ENCODE measurements around the gene TNNC2.
"Not testable (repeated sequence)": the region's sequence is repeated elsewhere in the genome, so short reads cannot be mapped to it uniquely, and the experiment has no call there.

TNNC2 gene

GRCh38 chr20:45819466-45819865 lies 7.6 kb downstream of the TNNC2 start:
- DNase-seq, result no peak

- no peak for DNase-seq
Measured at GRCh38 chr20:45818239-45818638, 8.9 kb downstream of the TNNC2 start.

GRCh38 chr20:45817376-45818194 lies 9.5 kb downstream of the TNNC2 start:
- no peak for DNase-seq

GRCh38 chr20:45816951-45817350 lies 10.2 kb downstream of the TNNC2 start:
- no peak for DNase-seq

- DNase-seq, result no peak
Measured at GRCh38 chr20:45814314-45814713, 12.8 kb downstream of the TNNC2 start.

GRCh38 chr20:45813489-45813888 lies 13.6 kb downstream of the TNNC2 start:
- DNase-seq, result no peak

GRCh38 chr20:45813006-45813340 lies 14.1 kb downstream of the TNNC2 start:
- no peak for DNase-seq

GRCh38 chr20:45812157-45813005 lies 14.7 kb downstream of the TNNC2 start, which contains the start of gene UBE2C:
UBE2C (plus strand) TSS chr20:45812644; CDS start chr20:45812696, 52 bp downstream.
- DNase-seq, result peak; percentile 97 to 99 (median 97)

GRCh38 chr20:45810191-45810970 lies 16.7 kb downstream of the TNNC2 start:
- no peak for DNase-seq

- DNase-seq, result no peak
Measured at GRCh38 chr20:45801851-45802250, 25.3 kb downstream of the TNNC2 start.

GRCh38 chr20:45798935-45799642 lies 28.0 kb downstream of the TNNC2 start:
- peak; percentile 67 to 77 (median 73) for DNase-seq

GRCh38 chr20:45797955-45798354 lies 29.2 kb downstream of the TNNC2 start:
- DNase-seq, result not testable (repeated sequence)

- DNase-seq, result not testable (repeated sequence)
Measured at GRCh38 chr20:45797510-45797909, 29.6 kb downstream of the TNNC2 start.

GRCh38 chr20:45796337-45797065 lies 30.6 kb downstream of the TNNC2 start:
- DNase-seq, result no peak

- DNase-seq, result peak; percentile 79 to 82 (median 81)
Measured at GRCh38 chr20:45792317-45793118, 34.6 kb downstream of the TNNC2 start.

- peak in 2 of 3 donors; percentile 29 to 35 for DNase-seq
Measured at GRCh38 chr20:45788351-45788750, 38.8 kb downstream of the TNNC2 start.

- DNase-seq, result peak in 1 of 3 donors; percentile 6
Measured at GRCh38 chr20:45783656-45784294, 43.3 kb downstream of the TNNC2 start.

GRCh38 chr20:45782890-45783289 lies 44.2 kb downstream of the TNNC2 start:
- DNase-seq, result peak in 1 of 3 donors; percentile 12

GRCh38 chr20:45781391-45781931 lies 45.7 kb downstream of the TNNC2 start:
- peak in 1 of 3 donors; percentile 28 for DNase-seq

- DNase-seq, result no peak
Measured at GRCh38 chr20:45780159-45780558, 47.0 kb downstream of the TNNC2 start.

Measured in suppressor macrophage treated with lipopolysaccharide for 1 hour (primary cell).